Spleen (tissue), 11 donors: ENCODE data around the gene TOP3A. TPM values are rescaled to one million over a fixed set of nuclear protein-coding genes. Genes with fewer than 3 reads are reported as not detected.

Experiments used
- DNase-seq: peaks from one replicate; pipeline ENCODE4 v3.0.0-alpha.2; 2020
- H3K27ac ChIP-seq, 8 donors: fragments of 200-600 bp; sonication (generic) in 7 of 8; 1 replicate in 4 of 8; 2 replicates in 4 of 8; pipeline versions ENCODE4 v1.5.0 to v1.8.0; 2016 to 2021; ENCODE audit warnings: inconsistent platforms in 4 of 8, mild to moderate bottlenecking in 4 of 8, moderate library complexity in 1 of 8
- H3K27me3 ChIP-seq, 7 donors: fragments of 200-600 bp; sonication (generic) in 6 of 7; replicated peaks in 1 of 7; 1 replicate in 4 of 7; 2 replicates in 3 of 7; pipeline versions ENCODE4 v1.5.0 to v1.8.0; 2016 to 2021; ENCODE audit warnings: inconsistent platforms in 3 of 7, mild to moderate bottlenecking in 1 of 7
- H3K36me3 ChIP-seq, 6 donors: fragments of 200-600 bp; sonication (generic) in 5 of 6; 1 replicate in 4 of 6; 2 replicates in 2 of 6; pipeline versions ENCODE4 v1.5.0 to v1.8.0; 2016 to 2021; ENCODE audit warnings: inconsistent platforms in 2 of 6
- H3K4me1 ChIP-seq, 6 donors: fragments of 200-600 bp; sonication (generic) in 5 of 6; 1 replicate in 3 of 6; 2 replicates in 3 of 6; pipeline versions ENCODE4 v1.5.0 to v1.8.0; 2016 to 2021; ENCODE audit warnings: inconsistent platforms in 3 of 6
- H3K4me3 ChIP-seq, 8 donors: fragments of 200-600 bp; sonication (generic) in 7 of 8; 1 replicate in 4 of 8; 2 replicates in 4 of 8; pipeline versions ENCODE4 v1.5.0 to v1.8.0; 2016 to 2021; ENCODE audit warnings: inconsistent platforms in 4 of 8, mild to moderate bottlenecking in 4 of 8, moderate library complexity in 2 of 8
- H3K9me3 ChIP-seq, 8 donors: fragments of 200-600 bp; sonication (generic) in 7 of 8; 1 replicate in 4 of 8; 2 replicates in 4 of 8; pipeline versions ENCODE4 v1.5.0 to v1.8.0; 2016 to 2021; ENCODE audit warnings: inconsistent platforms in 4 of 8
- CTCF ChIP-seq, 11 experiments: fragments of 200-600 bp in 7 of 11; fragments of 450-650 bp in 4 of 11; sonication (generic) in 4 of 11; IDR thresholded peaks in 8 of 11; conservative IDR thresholded peaks in 3 of 11; 1 replicate in 7 of 11; 2 replicates in 4 of 11; pipeline versions ENCODE4 v1.4.0 to v1.8.0; 2016 to 2021; ENCODE audit warnings: antibody characterized with exemption in 11 of 11, inconsistent platforms in 4 of 11, mild to moderate bottlenecking in 1 of 11
- POLR2A ChIP-seq, 3 donors: fragments of 450-650 bp; IDR thresholded peaks; one replicate each; pipeline ENCODE4 v1.5.1; 2017; ENCODE audit warnings: antibody characterized with exemption in 3 of 3, mild to moderate bottlenecking in 1 of 3
- POLR2AphosphoS5 ChIP-seq, 3 donors: sonication (generic); formaldehyde crosslinking; IDR thresholded peaks; one replicate each; pipeline ENCODE4 v1.5.1; 2017; ENCODE audit warnings: antibody characterized with exemption in 3 of 3
- WGBS, 5 donors: extraction: QIAGEN DNeasy Blood & Tissue Kit in 3 of 5; methylation state at CpG; one replicate each; pipeline versions ENCODE4 v1.1.5 to v1.1.7; 2013 to 2018; 5-methylcytosine and 5-hydroxymethylcytosine counted together
- intact Hi-C: fragments of 100-400 bp; cut with DNase I; formaldehyde crosslinking; loops from one replicate; pipeline ENCODE4 v1.15.0; 2023; ENCODE audit warnings: low total_unique reads
- polyA plus RNA-seq, 3 donors: library from polyadenylated mRNA; stranded (reverse); fragments of 200-250 nt; gene quantifications; one replicate each; pipeline ENCODE4 v1.2.1, GENCODE V29; 2013
- total RNA-seq, 7 donors: library from RNA; depleted of rRNA in 3 of 7; stranded (reverse); fragments of >200 nt in 3 of 7; fragmentation: NEBNext Ultra II Directional in 4 of 7; extraction: Animal tissue kit (Norgen Biotek cat#: 25700) in 4 of 7; gene quantifications; one replicate each; pipeline versions ENCODE4 v1.1.0 to v1.2.1, GENCODE V29; 2016 to 2021
- donor health status: healthy with polysubstance abuse.
- donor health status: DM: no; HTN: no; CAD: no; lungs with moderate emphysema.
- donor health status: DM: no; HTN: no; CAD: no.
- donor health status: Bipolar disorder and iron deficiency.
- donor health status: healthy.
- donor health status: DM: no; HTN: no; CAD: no.
- donor health status: DM: yes; HTN: yes; CAD: no.

TOP3A gene
- total and polyA plus RNA-seq, 10 donors: 9.8 to 60.1 (median 43.9) TPM

- H3K4me3 ChIP-seq: no peak overlapping the region
- no peak for DNase-seq
- intact Hi-C loops: no loop called here
- TF ChIP-seq CTCF (IDR thresholded peaks at IDR 0.05 in 8 of 11, conservative IDR thresholded peaks at IDR 0.05 in 3 of 11) (no peak), POLR2AphosphoS5 (IDR thresholded peaks at IDR 0.05) (peak in 1 of 3 donors; percentile 10), POLR2A (IDR thresholded peaks at IDR 0.05) (no peak)
- no peaks in the 10 kb centered on the region for H3K9me3 ChIP-seq
- no peaks in the 10 kb centered on the region for H3K27me3 ChIP-seq
- 88 to 100% (median 91%) methylated on average over 4 to 16 of the region's 16 CpGs for WGBS, 5 donors
- H3K4me1 ChIP-seq: peaks cover 15 to 38% (median 29%) of the 10 kb centered on the region in 6 donors
- peaks cover 6 to 86% (median 83%) of the 10 kb centered on the region in 6 donors for H3K36me3 ChIP-seq
- H3K27ac ChIP-seq: no peak overlapping the region
These were observed 61.5 kb downstream of the TOP3A start for GRCh38 chr17:18253187-18253884.

GRCh38 chr17:18252160-18252559 lies 62.6 kb downstream of the TOP3A start:
- DNase-seq: no peak
- Histone ChIP-seq H3K4me3 (no peak overlapping the region), H3K36me3 (peaks cover 6 to 98% (median 94%) of the 10 kb centered on the region in 6 donors), H3K9me3 (no peaks in the 10 kb centered on the region), H3K4me1 (peaks cover 15 to 43% (median 34%) of the 10 kb centered on the region in 6 donors), H3K27me3 (no peaks in the 10 kb centered on the region), H3K27ac (no peak overlapping the region)
- TF ChIP-seq POLR2AphosphoS5 (IDR thresholded peaks at IDR 0.05) (no peak), POLR2A (IDR thresholded peaks at IDR 0.05) (no peak), CTCF (IDR thresholded peaks at IDR 0.05 in 8 of 11, conservative IDR thresholded peaks at IDR 0.05 in 3 of 11) (no peak)
- WGBS, 5 donors: 85 to 97% (median 92%) methylated on average over 5 of the region's 5 CpGs
- intact Hi-C loops: no loop called here

- intact Hi-C loops: no loop called here
- H3K27me3 ChIP-seq: no peaks in the 10 kb centered on the region
- H3K27ac ChIP-seq: no peak overlapping the region
- H3K9me3 ChIP-seq: no peaks in the 10 kb centered on the region
- DNase-seq: no peak
- H3K36me3 ChIP-seq: peaks cover 6 to 100% (median 99%) of the 10 kb centered on the region in 6 donors
- TF ChIP-seq POLR2A (IDR thresholded peaks at IDR 0.05) (no peak), CTCF (IDR thresholded peaks at IDR 0.05 in 8 of 11, conservative IDR thresholded peaks at IDR 0.05 in 3 of 11) (no peak), POLR2AphosphoS5 (IDR thresholded peaks at IDR 0.05) (peak in 1 of 3 donors; percentile 4)
- H3K4me3 ChIP-seq: no peak overlapping the region
- H3K4me1 ChIP-seq: peaks cover 5 to 42% (median 28%) of the 10 kb centered on the region in 6 donors
- WGBS, 5 donors: 84 to 95% (median 90%) methylated on average over 14 to 15 of the region's 15 CpGs
These were observed 63.6 kb downstream of the TOP3A start for GRCh38 chr17:18251204-18251603.

GRCh38 chr17:18250708-18251107 lies 64.1 kb downstream of the TOP3A start:
- WGBS, 5 donors: 89 to 100% (median 94%) methylated on average over 11 to 14 of the region's 14 CpGs
- H3K36me3 ChIP-seq: peaks cover 6 to 100% (median 99%) of the 10 kb centered on the region in 6 donors
- DNase-seq: no peak

More at GRCh38 chr17:18250708-18251107, 64.1 kb downstream of the TOP3A start:
- Histone ChIP-seq H3K4me3 (no peak overlapping the region), H3K27me3 (no peaks in the 10 kb centered on the region), H3K27ac (no peak overlapping the region), H3K9me3 (no peaks in the 10 kb centered on the region), H3K4me1 (peaks cover 5 to 41% (median 24%) of the 10 kb centered on the region in 6 donors)
- intact Hi-C loops: no loop called here
- TF ChIP-seq CTCF (IDR thresholded peaks at IDR 0.05 in 8 of 11, conservative IDR thresholded peaks at IDR 0.05 in 3 of 11): no peak
- peak in 1 of 3 donors; percentile 39 for TF ChIP-seq POLR2AphosphoS5 (IDR thresholded peaks at IDR 0.05)
